ENCODE measurements around the gene CERS1. TPM values are rescaled to one million over a fixed set of nuclear protein-coding genes. Genes with fewer than 3 reads are reported as not detected.

The CERS1 gene
- total RNA-seq, 1 experiment from 2014 or later: 0.96 TPM

DNA sequence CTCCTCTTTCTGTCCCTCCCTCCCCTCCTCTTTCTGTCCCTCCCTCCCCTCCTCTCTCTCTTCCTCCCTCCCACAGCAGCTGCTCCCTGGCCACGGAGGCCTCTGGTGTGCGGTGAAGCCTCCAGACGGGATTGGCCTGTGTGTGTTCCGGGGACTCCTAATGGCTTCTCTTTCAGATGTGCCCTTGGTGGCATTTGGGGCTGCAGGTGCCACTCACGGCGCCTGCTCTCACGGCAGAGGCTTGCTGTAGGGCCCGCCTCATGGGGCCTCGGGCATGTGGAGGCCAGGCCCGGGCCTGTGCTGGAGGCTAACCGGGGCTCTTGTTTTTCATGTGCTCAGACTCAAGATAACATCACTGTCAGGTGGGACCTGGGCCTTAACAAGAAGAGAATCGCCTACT lies 43.3 kb downstream of the CERS1 start:
- CTCF ChIA-PET: no interaction called here

More for the DNA sequence above, 43.3 kb downstream of the CERS1 start:
- DNase-seq (ENCODE audit: low read depth, low spot score) (no peak), ATAC-seq (no peak)
- no peak for TF ChIP-seq TCF7L2 (IDR thresholded peaks at IDR 0.05; ENCODE audit: borderline replicate concordance, extremely low read depth, insufficient read depth, insufficient read length)
- TF ChIP-seq, protein P1, sequence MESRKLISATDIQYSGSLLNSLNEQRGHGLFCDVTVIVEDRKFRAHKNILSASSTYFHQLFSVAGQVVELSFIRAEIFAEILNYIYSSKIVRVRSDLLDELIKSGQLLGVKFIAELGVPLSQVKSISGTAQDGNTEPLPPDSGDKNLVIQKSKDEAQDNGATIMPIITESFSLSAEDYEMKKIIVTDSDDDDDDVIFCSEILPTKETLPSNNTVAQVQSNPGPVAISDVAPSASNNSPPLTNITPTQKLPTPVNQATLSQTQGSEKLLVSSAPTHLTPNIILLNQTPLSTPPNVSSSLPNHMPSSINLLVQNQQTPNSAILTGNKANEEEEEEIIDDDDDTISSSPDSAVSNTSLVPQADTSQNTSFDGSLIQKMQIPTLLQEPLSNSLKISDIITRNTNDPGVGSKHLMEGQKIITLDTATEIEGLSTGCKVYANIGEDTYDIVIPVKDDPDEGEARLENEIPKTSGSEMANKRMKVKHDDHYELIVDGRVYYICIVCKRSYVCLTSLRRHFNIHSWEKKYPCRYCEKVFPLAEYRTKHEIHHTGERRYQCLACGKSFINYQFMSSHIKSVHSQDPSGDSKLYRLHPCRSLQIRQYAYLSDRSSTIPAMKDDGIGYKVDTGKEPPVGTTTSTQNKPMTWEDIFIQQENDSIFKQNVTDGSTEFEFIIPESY (IDR thresholded peaks at IDR 0.05; ENCODE audit: extremely low read depth, insufficient replicate concordance, low read length): no peak
- TF ChIP-seq POLR2AphosphoS5 (IDR thresholded peaks at IDR 0.05; ENCODE audit: low read depth, low read length): no peak
- no peak for TF ChIP-seq CEBPB (IDR thresholded peaks at IDR 0.05; ENCODE audit: low read depth)
- TF ChIP-seq, protein P2, sequence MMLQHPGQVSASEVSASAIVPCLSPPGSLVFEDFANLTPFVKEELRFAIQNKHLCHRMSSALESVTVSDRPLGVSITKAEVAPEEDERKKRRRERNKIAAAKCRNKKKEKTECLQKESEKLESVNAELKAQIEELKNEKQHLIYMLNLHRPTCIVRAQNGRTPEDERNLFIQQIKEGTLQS (IDR thresholded peaks at IDR 0.05): no peak
- TF ChIP-seq ZFX (IDR thresholded peaks at IDR 0.05): no peak
- TF ChIP-seq YY1 (IDR thresholded peaks at IDR 0.05; ENCODE audit: extremely low read depth, insufficient replicate concordance, low read depth, low read length): no peak
- no peak for TF ChIP-seq ELF1 (IDR thresholded peaks at IDR 0.05; ENCODE audit: borderline replicate concordance, low read depth)
- TF ChIP-seq JUND (IDR thresholded peaks at IDR 0.05): no peak
- TF ChIP-seq, protein P3, sequence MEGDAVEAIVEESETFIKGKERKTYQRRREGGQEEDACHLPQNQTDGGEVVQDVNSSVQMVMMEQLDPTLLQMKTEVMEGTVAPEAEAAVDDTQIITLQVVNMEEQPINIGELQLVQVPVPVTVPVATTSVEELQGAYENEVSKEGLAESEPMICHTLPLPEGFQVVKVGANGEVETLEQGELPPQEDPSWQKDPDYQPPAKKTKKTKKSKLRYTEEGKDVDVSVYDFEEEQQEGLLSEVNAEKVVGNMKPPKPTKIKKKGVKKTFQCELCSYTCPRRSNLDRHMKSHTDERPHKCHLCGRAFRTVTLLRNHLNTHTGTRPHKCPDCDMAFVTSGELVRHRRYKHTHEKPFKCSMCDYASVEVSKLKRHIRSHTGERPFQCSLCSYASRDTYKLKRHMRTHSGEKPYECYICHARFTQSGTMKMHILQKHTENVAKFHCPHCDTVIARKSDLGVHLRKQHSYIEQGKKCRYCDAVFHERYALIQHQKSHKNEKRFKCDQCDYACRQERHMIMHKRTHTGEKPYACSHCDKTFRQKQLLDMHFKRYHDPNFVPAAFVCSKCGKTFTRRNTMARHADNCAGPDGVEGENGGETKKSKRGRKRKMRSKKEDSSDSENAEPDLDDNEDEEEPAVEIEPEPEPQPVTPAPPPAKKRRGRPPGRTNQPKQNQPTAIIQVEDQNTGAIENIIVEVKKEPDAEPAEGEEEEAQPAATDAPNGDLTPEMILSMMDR (IDR thresholded peaks at IDR 0.05 in 2 of 3, conservative IDR thresholded peaks at IDR 0.05 in 1 of 3; ENCODE audit: borderline replicate concordance in 1 of 3, insufficient read depth in 1 of 3, low read depth in 2 of 3, low read length in 2 of 3): no peak
- TF ChIP-seq EZH2phosphoT487 (IDR thresholded peaks at IDR 0.05; ENCODE audit: borderline replicate concordance): no peak
- TF ChIP-seq, protein P4, sequence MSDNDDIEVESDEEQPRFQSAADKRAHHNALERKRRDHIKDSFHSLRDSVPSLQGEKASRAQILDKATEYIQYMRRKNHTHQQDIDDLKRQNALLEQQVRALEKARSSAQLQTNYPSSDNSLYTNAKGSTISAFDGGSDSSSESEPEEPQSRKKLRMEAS (IDR thresholded peaks at IDR 0.05): no peak
- no peak for TF ChIP-seq SRF (IDR thresholded peaks at IDR 0.05; ENCODE audit: low read depth)
- TF ChIP-seq CBX3 (IDR thresholded peaks at IDR 0.05; ENCODE audit: low read depth): no peak
- Histone ChIP-seq H3K9ac (ENCODE audit: low read length) (no peak overlapping the region), H2AFZ (ENCODE audit: low read depth, low read length, poor library complexity, severe bottlenecking) (no peak overlapping the region), H4K20me1 (ENCODE audit: insufficient read depth) (peaks cover 9% of the 10 kb centered on the region; the same call in 1 of the 2 replicates), H3K9me3 (ENCODE audit: control insufficient read depth in 1 of 2, insufficient read depth in 1 of 2, low read depth in 1 of 2, low read length in 2 of 2) (no peaks in the 10 kb centered on the region), H3K27ac (ENCODE audit: low read depth, low read length) (no peak overlapping the region), H3K36me3 (ENCODE audit: control insufficient read depth in 1 of 2, insufficient read depth in 2 of 2, low read length in 2 of 2) (peaks cover 58 to 86% of the 10 kb centered on the region in 2 experiments), H3K4me1 (ENCODE audit: control insufficient read depth in 1 of 2, insufficient read depth in 2 of 2, low read length in 2 of 2) (no peaks in the 10 kb centered on the region), H3K4me3 (replicated peaks in 1 of 2; ENCODE audit: low read depth in 1 of 2, low read length in 2 of 2) (no peak overlapping the region), H3K4me2 (ENCODE audit: low read length) (no peak overlapping the region), H3K9me2 (ENCODE audit: insufficient read depth) (no peaks in the 10 kb centered on the region), H3K79me2 (ENCODE audit: insufficient read depth, low read length) (peaks cover 69% of the 10 kb centered on the region), H3K27me3 (ENCODE audit: insufficient read depth, low read length) (no peaks in the 10 kb centered on the region)
- POLR2A ChIA-PET: no interaction called here
- RAD21 ChIA-PET (ENCODE audit: low non-redundant PET in 1 of 2, low total read pairs in 2 of 2, uncharacterized antibody in 2 of 2, unreplicated experiment in 2 of 2): no interaction called here
- intact Hi-C loops (cut with micrococcal nuclease): no loop called here
- no TSS peak for BruUV-seq (replicated peaks)

Data from HCT116 (cell line).